Measurements from ENCODE around the gene STK17B. TPM values are rescaled to one million over a fixed set of nuclear protein-coding genes. Genes with fewer than 3 reads are reported as not detected.
A peak's percentile ranks its signal among the peaks of the same experiment; 100 is the strongest.

Gene STK17B
- total RNA-seq, 1 experiment from 2014 or later, result 22.1 TPM

DNA sequence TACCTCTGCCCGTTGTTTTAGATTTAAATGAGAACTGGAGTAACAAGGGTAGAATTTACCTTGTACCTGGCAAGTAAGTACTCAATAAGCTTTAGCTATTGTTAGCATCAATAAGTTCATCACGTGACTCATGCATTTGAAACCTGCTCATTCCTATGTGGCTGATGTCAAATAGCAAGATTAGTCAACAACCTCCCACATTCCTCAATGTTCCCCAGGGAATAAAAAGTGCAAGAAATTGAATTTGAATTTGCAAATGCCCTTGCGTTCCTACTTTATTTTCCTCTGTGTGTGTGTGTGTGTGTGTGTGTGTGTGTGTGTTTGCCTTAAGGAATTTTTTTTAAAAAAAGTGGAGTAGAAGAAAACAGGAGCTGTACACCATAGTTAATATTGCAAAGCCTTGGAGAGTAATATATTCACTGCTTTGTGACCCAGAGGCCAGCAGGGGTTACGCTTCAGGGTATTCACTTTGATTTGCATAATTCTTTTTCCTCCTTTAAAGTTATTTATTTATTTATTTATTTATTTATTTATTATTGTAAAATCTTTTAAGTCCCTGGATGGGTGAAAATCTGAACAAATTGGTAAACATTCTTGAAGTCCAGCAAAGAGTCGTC lies 58.9 kb downstream of the STK17B start:
- intact Hi-C loops (cut with micrococcal nuclease), result no loop called here
- H4K20me1 ChIP-seq (ENCODE audit: low read length), result no peaks in the 10 kb centered on the region
- ATAC-seq, result no peak; the same call in 1 of the 2 replicates
- H3K4me3 ChIP-seq (ENCODE audit: low read length), result no peak overlapping the region
- TF ChIP-seq EZH2phosphoT487 (IDR thresholded peaks at IDR 0.05; ENCODE audit: borderline replicate concordance, low read length) (no peak), EZH2 (IDR thresholded peaks at IDR 0.05; ENCODE audit: low read length, unreplicated experiment) (no peak)
- TF ChIP-seq, protein P1, sequence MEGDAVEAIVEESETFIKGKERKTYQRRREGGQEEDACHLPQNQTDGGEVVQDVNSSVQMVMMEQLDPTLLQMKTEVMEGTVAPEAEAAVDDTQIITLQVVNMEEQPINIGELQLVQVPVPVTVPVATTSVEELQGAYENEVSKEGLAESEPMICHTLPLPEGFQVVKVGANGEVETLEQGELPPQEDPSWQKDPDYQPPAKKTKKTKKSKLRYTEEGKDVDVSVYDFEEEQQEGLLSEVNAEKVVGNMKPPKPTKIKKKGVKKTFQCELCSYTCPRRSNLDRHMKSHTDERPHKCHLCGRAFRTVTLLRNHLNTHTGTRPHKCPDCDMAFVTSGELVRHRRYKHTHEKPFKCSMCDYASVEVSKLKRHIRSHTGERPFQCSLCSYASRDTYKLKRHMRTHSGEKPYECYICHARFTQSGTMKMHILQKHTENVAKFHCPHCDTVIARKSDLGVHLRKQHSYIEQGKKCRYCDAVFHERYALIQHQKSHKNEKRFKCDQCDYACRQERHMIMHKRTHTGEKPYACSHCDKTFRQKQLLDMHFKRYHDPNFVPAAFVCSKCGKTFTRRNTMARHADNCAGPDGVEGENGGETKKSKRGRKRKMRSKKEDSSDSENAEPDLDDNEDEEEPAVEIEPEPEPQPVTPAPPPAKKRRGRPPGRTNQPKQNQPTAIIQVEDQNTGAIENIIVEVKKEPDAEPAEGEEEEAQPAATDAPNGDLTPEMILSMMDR (conservative IDR thresholded peaks at IDR 0.05; ENCODE audit: low read depth, low read length), result no peak
- CTCF ChIA-PET, result no interaction called here
- BruUV-seq (replicated peaks), result no TSS peak
- no peak overlapping the region for H3K4me2 ChIP-seq (ENCODE audit: low read length)
- H2AFZ ChIP-seq (ENCODE audit: low read length), result no peak overlapping the region
- 0 out of 2 replicates have a peak, but pooled peaks cover 7% of the 10 kb centered on the region for H3K4me1 ChIP-seq (ENCODE audit: insufficient read depth, low read length)
- H3K9me3 ChIP-seq (ENCODE audit: low read length), result no peaks in the 10 kb centered on the region
- peak; percentile 61 for DNase-seq
- no peak overlapping the region for H3K27ac ChIP-seq (ENCODE audit: low read length)
- no peak overlapping the region for H3K9ac ChIP-seq (ENCODE audit: low read length)
- H3K27me3 ChIP-seq (ENCODE audit: low read length), result no peaks in the 10 kb centered on the region
- no peaks in the 10 kb centered on the region for H3K36me3 ChIP-seq (ENCODE audit: low read depth, low read length)
- H3F3A ChIP-seq (ENCODE audit: low read length, unreplicated experiment), result no peaks in the 10 kb centered on the region
- no peaks in the 10 kb centered on the region for H3K79me2 ChIP-seq (ENCODE audit: low read length)
- no peaks in the 10 kb centered on the region for H3K9me2 ChIP-seq (replicated peaks; ENCODE audit: low read length)
- POLR2A ChIA-PET (ENCODE audit: unreplicated experiment), result interaction anchor here (0.6 kb wide), 2 partner anchors 37 to 57 kb away, joined by 5 to 6 read pairs; no protein-coding TSS in a partner anchor

DNA sequence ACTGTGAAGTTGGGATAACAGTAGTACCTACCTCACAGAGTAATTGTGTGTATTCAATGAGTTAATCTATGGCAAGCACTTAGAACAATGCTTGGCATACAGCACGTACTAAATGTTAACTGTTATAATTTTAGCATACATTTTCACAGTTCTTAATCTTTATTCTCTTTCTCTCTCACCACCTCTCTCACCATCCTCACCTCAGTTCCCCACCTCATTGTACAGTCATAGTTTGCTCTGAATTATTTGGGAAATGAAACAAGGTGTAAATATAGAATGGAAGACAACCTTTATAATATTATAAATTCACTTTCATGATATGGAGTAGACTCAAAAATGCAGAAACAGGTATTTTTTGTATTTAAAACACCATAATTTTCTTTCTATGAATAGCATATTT lies 62.8 kb downstream of the STK17B start:
- TF ChIP-seq EZH2phosphoT487 (IDR thresholded peaks at IDR 0.05; ENCODE audit: borderline replicate concordance, low read length) (no peak), EZH2 (IDR thresholded peaks at IDR 0.05; ENCODE audit: low read length, unreplicated experiment) (no peak)
- TF ChIP-seq, protein P1 (conservative IDR thresholded peaks at IDR 0.05; ENCODE audit: low read depth, low read length), result no peak
- CTCF ChIA-PET, result no interaction called here
- no peaks in the 10 kb centered on the region for H3F3A ChIP-seq (ENCODE audit: low read length, unreplicated experiment)
- BruUV-seq (replicated peaks), result no TSS peak
- H3K4me2 ChIP-seq (ENCODE audit: low read length), result no peak overlapping the region
- H3K9me3 ChIP-seq (ENCODE audit: low read length), result no peaks in the 10 kb centered on the region
- no peaks in the 10 kb centered on the region for H4K20me1 ChIP-seq (ENCODE audit: low read length)
- no peaks in the 10 kb centered on the region for H3K9me2 ChIP-seq (replicated peaks; ENCODE audit: low read length)
- intact Hi-C loops (cut with micrococcal nuclease), result no loop called here
- ATAC-seq, result no peak
- H3K36me3 ChIP-seq (ENCODE audit: low read depth, low read length), result no peaks in the 10 kb centered on the region
- 0 out of 2 replicates have a peak, but pooled peaks cover 7% of the 10 kb centered on the region for H3K4me1 ChIP-seq (ENCODE audit: insufficient read depth, low read length)
- no peak overlapping the region for H2AFZ ChIP-seq (ENCODE audit: low read length)
- no peak overlapping the region for H3K27ac ChIP-seq (ENCODE audit: low read length)
- POLR2A ChIA-PET (ENCODE audit: unreplicated experiment), result no interaction called here
- H3K4me3 ChIP-seq (ENCODE audit: low read length), result no peak overlapping the region
- DNase-seq, result no peak
- H3K9ac ChIP-seq (ENCODE audit: low read length), result no peak overlapping the region
- no peaks in the 10 kb centered on the region for H3K27me3 ChIP-seq (ENCODE audit: low read length)
- H3K79me2 ChIP-seq (ENCODE audit: low read length), result no peaks in the 10 kb centered on the region

DNA sequence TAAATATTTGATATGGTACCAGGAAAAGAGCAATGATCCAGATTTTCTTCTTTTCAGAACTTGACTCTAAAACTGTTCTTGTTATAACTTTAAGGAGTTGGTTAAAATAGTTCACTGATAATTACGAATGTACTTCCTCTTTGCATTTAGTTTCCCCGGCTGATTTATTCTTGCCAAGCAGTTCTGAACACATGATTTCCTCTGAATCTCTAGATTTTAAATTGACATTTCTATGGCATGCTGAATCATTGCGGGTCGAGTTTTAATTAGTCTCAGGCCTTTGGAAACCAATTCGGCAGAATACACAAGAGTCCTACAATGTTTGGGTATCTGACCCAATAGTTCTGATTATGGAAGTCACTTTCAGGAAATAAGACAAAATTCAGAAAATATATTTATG lies 65.4 kb downstream of the STK17B start:
- no peak overlapping the region for H2AFZ ChIP-seq (ENCODE audit: low read length)
- intact Hi-C loops (cut with micrococcal nuclease), result no loop called here
- CTCF ChIA-PET, result no interaction called here

More for the DNA sequence above, 65.4 kb downstream of the STK17B start:
- Histone ChIP-seq H3K9me3 (ENCODE audit: low read length) (no peaks in the 10 kb centered on the region), H3F3A (ENCODE audit: low read length, unreplicated experiment) (no peaks in the 10 kb centered on the region), H3K9me2 (replicated peaks; ENCODE audit: low read length) (no peaks in the 10 kb centered on the region), H3K27ac (ENCODE audit: low read length) (no peak overlapping the region), H3K36me3 (ENCODE audit: low read depth, low read length) (no peaks in the 10 kb centered on the region), H3K27me3 (ENCODE audit: low read length) (no peaks in the 10 kb centered on the region), H3K9ac (ENCODE audit: low read length) (no peak overlapping the region), H3K4me3 (ENCODE audit: low read length) (no peak overlapping the region), H3K79me2 (ENCODE audit: low read length) (no peaks in the 10 kb centered on the region), H4K20me1 (ENCODE audit: low read length) (no peaks in the 10 kb centered on the region), H3K4me2 (ENCODE audit: low read length) (no peak overlapping the region), H3K4me1 (ENCODE audit: insufficient read depth, low read length) (no peaks in the 10 kb centered on the region)
- no peak for DNase-seq
- no peak for ATAC-seq
- no TSS peak for BruUV-seq (replicated peaks)
- TF ChIP-seq EZH2phosphoT487 (IDR thresholded peaks at IDR 0.05; ENCODE audit: borderline replicate concordance, low read length), result no peak
- TF ChIP-seq EZH2 (IDR thresholded peaks at IDR 0.05; ENCODE audit: low read length, unreplicated experiment), result no peak
- TF ChIP-seq, protein P1 (conservative IDR thresholded peaks at IDR 0.05; ENCODE audit: low read depth, low read length), result no peak
- POLR2A ChIA-PET (ENCODE audit: unreplicated experiment), result no interaction called here
